ENCODE results near the gene LRRC4.

DNA sequence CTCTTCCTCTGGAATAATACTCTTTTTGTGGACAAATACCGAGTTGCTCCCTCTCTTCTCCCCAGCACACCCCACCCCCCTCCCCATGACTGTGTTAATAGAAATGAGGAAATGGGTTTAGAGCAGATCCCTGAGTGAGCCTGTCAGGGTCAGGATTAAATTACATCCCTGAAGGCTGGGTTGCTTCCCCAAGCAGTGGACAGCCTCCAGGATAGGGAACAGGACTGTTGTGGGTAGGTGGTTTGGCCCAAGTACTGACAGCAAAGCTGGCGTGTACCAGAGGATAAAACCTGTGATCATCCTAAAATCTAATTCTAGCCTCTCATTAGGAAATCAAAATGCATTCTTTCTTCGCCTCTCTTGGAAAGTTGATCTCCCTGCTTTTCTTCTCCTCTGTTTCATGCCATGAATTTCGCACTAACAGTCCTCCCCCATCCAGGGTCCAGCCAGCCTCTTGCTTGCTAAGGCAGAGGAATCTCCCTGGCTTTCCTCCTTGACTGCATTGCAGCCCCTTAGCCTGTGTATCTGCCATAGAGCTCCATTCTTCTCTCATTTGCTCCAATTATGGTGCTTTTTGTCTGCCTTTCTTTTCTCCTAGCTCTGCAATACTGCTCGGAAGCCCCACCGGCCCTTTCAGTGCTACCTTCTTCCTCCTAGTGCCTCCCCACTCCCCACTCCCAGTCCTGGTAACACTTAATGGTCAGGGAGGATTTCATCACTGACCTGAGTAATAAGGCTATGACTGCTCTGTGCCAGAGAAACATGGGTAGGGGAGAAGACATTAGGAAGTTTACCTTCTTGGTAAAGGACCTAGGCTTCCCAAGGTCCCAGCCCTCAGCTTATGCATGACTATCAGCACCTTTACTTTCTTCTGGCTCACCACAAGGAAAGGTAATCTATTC lies 8.4 kb downstream of the LRRC4 start:
- TF ChIP-seq POLR2A (IDR thresholded peaks at IDR 0.05), result no peak
- TF ChIP-seq, protein P1, sequence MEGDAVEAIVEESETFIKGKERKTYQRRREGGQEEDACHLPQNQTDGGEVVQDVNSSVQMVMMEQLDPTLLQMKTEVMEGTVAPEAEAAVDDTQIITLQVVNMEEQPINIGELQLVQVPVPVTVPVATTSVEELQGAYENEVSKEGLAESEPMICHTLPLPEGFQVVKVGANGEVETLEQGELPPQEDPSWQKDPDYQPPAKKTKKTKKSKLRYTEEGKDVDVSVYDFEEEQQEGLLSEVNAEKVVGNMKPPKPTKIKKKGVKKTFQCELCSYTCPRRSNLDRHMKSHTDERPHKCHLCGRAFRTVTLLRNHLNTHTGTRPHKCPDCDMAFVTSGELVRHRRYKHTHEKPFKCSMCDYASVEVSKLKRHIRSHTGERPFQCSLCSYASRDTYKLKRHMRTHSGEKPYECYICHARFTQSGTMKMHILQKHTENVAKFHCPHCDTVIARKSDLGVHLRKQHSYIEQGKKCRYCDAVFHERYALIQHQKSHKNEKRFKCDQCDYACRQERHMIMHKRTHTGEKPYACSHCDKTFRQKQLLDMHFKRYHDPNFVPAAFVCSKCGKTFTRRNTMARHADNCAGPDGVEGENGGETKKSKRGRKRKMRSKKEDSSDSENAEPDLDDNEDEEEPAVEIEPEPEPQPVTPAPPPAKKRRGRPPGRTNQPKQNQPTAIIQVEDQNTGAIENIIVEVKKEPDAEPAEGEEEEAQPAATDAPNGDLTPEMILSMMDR (IDR thresholded peaks at IDR 0.05), result no peak

Measured in prostate gland (tissue), 2 donors.